HG03432 (cell line): ENCODE results near the gene SIRT3.

Source experiments
- ATAC-seq: cut with Tn5 transposase; IDR thresholded peaks from one replicate; pipeline ENCODE4 v1.9.1; 2021; ENCODE audit warnings: mild to moderate bottlenecking, moderate library complexity; ENCODE audit not compliant: unreplicated experiment

The SIRT3 gene

GRCh38 chr11:235997-236773 lies at the start of gene SIRT3:
Gene SIRT3, minus strand, starts transcription at chr11:236342. Its CDS starts 14 bp downstream, at chr11:236328.
- peak; percentile 79 for ATAC-seq

DNA sequence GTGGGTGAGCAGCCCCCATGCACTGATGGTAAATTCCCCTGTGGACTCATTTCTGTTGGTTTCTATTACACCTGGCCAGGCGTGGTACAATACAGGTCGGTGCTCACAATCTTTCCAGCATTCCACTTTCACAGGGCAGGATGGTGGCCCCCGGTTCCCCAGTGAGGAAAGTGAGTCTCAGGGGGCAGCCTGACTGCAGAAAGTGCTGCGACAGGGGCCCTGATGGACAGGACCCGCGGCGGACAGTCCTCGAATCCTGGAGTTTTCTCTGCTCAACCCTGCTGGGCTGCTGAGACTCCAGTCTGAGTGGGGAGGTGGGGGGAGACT lies 49.7 kb upstream of the SIRT3 start:
- ATAC-seq = no peak

DNA sequence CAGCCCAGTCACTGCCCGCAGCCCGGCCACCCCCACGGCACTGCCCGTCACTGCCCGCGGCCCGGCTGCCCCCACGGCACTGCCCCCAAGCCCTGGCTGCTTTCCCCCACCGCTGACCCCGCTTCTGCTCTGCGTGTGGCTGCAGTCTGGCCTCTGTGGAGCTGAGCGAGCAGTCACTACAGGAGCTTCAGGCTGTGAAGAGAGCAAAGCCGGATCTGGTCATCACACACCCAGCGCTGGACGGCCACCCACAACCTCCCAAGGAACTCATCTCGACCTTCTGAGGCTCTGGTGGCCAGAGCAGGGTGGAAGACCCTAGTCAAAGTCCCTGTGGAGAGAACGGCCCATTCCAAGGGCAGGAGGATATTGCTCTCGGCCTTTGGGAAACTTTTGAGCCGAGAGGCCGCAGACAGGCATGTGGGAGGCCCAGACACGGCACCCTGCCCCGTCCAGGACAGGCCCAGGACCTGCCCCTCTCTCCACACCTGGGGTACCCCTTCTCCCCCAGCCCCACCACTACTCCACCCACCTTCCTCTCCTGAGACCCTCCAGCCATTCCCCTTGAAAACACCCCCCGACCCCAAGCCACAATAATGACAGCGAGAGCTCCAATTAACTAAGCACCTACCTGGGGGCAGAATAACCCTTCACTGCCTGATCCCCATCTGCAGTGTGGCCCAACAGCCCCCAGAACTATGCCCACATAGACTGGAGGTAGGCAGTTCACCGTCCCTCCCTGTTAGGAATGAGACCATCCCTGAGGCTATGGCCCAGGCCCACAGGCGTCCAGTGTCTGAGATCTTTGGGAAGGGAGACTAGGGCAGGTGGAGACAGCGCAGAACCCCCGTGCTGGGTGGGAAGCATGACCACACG lies 49.1 kb upstream of the SIRT3 start:
- no peak for ATAC-seq

DNA sequence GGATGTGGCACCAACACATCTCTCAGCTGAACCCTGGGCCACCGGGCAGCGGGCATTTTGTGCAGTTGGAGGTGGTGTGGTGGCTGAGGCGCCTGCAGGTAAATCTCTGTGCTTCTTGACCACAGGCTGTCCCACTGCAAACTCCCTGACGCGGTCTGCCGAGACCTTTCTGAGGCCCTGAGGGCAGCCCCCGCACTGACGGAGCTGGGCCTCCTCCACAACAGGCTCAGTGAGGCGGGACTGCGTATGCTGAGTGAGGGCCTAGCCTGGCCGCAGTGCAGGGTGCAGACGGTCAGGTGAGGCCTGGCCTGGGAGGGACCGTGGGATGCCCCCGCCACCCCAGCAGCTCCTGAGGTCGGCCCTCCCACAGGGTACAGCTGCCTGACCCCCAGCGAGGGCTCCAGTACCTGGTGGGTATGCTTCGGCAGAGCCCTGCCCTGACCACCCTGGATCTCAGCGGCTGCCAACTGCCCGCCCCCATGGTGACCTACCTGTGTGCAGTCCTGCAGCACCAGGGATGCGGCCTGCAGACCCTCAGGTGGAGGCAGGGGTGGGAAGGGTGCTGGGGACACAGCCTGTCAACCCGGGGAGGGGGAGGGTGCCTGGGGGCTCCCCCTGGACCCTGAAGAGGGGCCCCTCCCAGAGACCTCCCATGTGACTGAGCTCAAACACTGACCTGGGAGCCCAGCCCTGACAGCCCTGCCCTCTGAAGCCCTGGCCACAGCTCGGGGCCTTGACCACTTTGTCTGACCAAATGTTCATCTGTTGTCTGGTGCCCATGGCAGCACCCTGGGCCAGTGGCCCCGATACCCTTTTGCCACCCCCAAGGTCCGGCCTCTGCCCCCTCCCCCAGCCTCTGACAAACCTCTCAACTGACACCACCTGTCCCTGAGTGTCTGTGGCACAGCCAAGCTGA lies 48.2 kb upstream of the SIRT3 start:
- ATAC-seq = no peak

- ATAC-seq = no peak
Measured at GRCh38 chr11:283405-284104, 47.4 kb upstream of the SIRT3 start.

DNA sequence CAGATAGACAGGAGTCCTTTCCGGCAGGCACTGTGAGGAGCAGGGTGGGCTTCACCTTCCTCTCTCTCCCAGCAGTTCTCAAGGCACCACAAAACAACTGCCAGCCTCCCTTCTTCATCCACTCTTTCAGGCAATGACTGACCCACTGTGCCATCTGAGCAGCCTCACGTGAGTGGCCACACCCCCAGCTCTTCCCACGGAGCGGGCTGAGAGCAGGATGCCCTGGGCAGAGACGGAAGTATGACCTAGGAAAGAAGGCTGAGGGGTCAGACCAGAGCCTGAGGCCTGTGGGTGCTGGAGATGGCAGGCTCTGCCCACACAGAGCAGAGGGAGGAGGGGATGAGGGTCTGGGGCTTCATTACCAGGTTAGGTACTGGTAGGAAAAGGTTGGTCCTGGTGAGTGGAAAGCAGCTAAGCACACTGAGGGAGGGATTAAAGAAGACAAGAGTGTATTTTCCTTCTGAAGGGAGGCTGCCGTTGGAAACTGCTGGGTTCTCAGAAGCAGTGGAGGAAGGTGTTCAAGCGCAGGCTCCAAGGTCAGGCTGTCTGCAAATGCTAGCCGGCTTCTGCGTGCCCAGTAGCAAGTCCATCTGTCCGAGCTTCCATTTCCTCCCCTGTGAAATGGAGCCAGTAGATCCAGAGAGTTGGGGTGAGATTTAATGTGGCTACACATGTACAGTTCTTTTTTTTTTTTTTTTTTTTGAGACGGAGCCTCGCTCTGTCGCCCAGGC lies 46.7 kb upstream of the SIRT3 start:
- no peak for ATAC-seq

- ATAC-seq = no peak
Measured at GRCh38 chr11:282171-282570, 46.0 kb upstream of the SIRT3 start.

- no peak for ATAC-seq
Measured at GRCh38 chr11:281486-282161, 45.5 kb upstream of the SIRT3 start.

- no peak for ATAC-seq
Measured at GRCh38 chr11:280706-281485, 44.8 kb upstream of the SIRT3 start.

DNA sequence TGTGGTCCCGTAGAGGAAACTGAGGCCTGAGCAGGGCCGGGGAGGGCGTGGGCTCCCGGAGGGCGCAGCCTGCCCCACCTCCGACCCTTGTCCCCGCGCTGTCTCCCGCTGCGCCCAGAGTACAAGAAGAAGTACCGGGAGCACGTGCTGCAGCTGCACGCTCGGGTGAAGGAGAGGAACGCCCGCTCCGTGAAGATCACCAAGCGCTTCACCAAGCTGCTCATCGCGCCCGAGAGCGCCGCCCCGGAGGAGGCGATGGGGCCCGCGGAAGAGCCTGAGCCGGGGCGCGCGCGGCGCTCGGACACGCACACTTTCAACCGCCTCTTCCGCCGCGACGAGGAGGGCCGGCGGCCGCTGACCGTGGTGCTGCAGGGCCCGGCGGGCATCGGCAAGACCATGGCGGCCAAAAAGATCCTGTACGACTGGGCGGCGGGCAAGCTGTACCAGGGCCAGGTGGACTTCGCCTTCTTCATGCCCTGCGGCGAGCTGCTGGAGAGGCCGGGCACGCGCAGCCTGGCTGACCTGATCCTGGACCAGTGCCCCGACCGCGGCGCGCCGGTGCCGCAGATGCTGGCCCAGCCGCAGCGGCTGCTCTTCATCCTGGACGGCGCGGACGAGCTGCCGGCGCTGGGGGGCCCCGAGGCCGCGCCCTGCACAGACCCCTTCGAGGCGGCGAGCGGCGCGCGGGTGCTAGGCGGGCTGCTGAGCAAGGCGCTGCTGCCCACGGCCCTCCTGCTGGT lies 44.0 kb upstream of the SIRT3 start:
- no peak for ATAC-seq

GRCh38 chr11:279040-279965 lies 43.2 kb upstream of the SIRT3 start:
- ATAC-seq = no peak

DNA sequence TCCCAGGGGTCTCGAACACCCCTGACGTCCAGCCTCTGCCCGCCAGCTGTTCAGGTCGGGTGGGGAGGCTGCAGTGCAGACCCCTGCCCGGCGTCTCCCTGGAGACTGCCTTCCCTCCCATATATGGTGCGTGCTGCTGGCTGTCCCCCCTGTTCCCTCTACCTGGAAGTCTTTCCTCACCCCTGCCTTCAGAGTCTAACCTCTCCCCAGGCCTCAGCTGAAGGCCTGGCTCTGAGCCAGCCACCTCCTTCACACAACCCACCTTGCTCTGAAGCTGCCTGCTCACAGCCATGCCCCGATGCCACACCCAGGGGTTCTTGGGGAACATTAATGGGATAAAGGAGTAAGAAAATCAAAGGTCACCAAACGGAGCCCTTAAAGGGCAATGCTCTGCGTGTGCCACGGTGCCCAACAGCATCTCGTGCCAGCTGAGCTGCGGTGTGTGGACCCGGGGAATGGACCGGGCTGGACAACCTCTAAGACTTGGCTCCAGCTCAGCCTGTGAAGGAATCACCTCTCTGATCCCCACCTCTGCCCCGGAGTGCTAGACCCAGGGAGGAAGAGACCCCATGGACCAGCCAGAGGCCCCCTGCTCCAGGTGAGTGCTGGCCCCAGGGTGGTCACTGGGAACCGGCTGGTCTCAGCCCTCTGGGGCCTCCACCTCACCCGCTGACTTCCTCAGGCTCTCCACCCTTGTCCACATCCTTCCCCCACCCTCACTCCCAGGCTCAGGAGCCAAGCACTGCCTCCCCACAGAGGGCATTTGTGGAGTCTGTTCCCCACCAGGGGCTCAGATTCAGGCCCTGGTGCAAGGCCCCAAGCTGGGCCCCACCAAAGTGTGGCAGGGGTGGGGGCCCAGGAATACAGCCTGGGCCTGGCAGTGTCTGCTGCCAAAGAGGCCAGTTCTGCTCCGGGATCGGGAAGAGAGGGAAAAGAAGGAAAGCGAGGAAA lies 42.1 kb upstream of the SIRT3 start, which contains the start of gene NLRP6:
Gene NLRP6, plus strand, starts transcription at position 407 of the 951 bp plus-strand sequence. Its CDS starts 163 bp downstream, at position 570.
- no peak for ATAC-seq

DNA sequence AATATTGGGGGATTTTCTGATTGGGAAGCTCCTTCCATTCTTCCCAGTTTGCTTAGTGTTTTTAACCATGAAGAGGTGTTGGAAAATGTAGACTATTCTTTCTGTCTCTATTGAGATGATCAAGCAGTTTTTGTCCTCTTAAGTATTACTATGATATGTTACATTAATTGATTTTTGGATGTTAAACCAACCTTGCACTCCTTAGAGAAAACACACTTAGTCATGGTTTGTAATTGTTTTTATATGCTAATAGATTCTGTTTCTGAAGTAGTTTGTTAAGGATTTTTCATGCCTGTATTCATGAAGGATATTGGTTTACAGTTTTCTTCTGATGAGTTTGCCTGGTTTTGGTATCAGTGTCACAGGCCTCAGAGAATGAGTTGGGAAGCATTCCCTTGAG lies 40.1 kb upstream of the SIRT3 start:
- ATAC-seq = no peak

DNA sequence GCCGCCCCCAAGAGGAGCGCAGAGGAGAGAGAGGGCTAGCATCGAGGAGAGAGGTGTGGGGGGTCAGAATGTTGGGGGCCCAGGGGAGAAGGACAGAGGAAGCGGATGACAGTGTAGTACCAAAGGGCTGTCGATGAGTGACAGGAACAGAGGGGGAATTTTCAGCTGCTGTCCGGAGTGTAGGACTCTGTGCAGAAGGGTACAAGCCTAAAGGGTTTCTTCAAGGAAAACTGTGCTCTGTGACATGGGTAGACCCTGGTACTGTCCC lies 36.7 kb upstream of the SIRT3 start:
- no peak for ATAC-seq

DNA sequence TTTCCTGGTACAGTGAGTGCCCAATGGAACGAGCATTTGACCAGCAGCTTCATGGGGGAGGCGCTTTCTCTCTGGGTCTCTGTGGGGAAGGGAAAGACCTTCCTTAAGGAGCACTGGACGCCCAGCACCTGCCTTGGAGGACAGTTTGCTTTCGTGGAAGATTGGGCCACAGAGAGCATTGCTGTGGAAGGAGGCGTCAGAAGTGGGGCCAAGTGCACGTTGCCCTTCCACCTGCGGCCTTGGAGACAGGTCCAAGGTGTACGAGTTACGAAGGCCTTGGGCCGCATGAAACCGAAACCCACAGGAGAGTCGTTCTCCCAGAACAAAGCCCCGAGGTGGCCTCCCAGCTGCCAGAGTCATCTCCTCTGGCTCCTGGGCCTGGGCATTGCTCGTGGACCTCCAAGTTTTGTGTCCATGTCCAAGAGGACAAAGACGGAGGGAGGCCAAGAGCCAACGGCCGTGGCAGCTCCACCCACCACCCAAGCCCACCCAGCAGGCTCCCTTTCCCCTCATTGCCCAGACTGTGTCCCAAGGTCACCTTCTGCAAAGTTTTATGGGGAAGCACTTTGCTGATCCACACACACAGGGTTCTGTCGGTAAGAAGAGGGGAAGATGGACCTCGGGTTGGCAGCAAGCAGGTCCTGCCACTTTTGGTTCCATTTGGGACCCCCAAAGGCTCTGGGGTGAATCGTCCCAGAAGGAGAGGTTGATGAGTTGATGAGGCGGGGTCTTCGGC lies 36.2 kb upstream of the SIRT3 start:
- ATAC-seq = no peak
